Forelimb muscle (tissue), 1 donor: Measurements from ENCODE around the gene SAG. TPM values are rescaled to one million over a fixed set of nuclear protein-coding genes. Genes with fewer than 3 reads are reported as not detected.
"Not testable (repeated sequence)": the region's sequence is repeated elsewhere in the genome, so short reads cannot be mapped to it uniquely, and the experiment has no call there.

Experiments
- DNase-seq: peaks from one replicate; pipeline ENCODE4 v3.0.0-alpha.2; 2013; ENCODE audit warnings: low read depth
- polyA plus RNA-seq: library from polyadenylated mRNA; unstranded; fragments of 120-200 nt; gene quantifications from one replicate; pipeline ENCODE4 v1.2.1, GENCODE V29; 2013; ENCODE audit not compliant: insufficient read length

SAG gene
- polyA plus RNA-seq, 1 donor: 0.10 TPM

DNA sequence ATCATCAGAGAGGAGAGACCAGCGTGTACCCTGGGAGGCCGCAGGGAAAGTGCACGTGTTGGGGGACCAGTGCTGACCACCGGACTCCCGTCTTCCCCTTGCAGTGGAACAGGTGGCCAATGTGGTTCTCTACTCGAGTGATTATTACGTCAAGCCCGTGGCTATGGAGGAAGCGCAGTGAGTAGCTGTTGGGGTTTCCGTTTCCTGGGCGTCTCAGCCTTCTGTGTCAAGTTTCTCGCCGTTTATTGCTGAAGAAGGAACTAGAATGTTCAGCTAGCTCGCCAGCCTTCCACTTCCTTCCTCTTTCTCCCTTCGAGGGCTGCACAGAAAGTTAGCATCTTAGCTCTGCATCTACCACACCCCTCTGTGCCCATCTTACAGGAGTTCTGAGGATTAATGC is 23.9 kb downstream of the SAG start:
- peak; percentile 49 for DNase-seq

GRCh38 chr2:233332125-233332524 is 24.5 kb downstream of the SAG start:
- no peak for DNase-seq

DNA sequence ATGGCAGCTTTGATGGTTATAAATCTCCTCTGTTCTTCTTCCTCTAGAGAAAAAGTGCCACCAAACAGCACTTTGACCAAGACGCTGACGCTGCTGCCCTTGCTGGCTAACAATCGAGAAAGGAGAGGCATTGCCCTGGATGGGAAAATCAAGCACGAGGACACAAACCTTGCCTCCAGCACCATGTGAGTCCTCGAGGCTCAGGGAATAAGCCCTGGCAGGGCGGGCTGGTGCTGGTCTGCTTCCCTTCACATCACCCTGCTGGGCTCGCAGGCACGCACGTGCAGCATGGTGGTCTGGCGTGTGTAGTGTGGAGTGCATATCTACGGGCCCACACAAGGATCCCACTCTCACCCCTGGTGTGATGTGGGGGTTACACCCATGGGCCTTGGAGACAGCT is 27.3 kb downstream of the SAG start:
- DNase-seq: no peak

- DNase-seq: not testable (repeated sequence)
These were observed 28.5 kb downstream of the SAG start for GRCh38 chr2:233336091-233336490.

DNA sequence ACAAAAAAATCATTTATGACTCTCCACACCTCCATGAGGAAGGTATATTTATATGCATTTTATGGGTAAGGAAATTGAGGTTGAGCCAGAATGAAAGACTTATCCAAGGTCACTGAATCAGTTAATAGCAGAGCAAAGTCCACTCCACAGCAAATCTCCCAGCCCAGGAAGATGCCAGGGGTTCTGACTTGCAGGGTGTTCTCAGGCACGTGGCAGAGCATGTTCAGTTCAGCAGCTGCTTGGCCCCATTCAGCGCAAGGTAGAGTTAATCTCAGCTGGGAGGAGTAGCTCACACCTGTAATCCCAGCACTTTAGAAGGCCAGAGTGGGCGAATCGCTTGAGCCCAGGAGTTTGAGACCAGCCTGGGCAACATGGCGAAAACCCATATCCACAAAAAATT is 28.9 kb downstream of the SAG start:
- DNase-seq: no peak

DNA sequence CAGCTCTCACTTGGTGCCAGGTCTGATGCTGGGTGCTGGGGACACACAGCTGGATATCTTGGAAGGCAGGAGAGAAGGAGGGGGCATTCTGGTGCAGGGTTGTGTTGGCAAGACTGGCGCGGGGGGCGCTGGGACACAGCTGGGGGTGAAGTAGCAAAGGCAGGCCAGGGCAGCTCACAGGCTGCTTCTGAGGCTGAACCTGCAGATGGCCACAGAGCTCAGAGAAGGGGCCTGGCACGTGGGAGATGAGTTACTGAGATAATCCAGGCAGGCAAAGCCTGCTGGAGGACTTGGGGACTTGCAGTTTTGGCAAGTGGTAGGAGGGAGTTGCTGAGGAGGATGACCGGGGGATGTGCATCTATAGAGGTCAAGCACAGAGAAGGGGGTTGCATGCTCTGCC is 30.4 kb downstream of the SAG start:
- DNase-seq: no peak

GRCh38 chr2:233338812-233339368 is 31.3 kb downstream of the SAG start:
- no peak for DNase-seq

DNA sequence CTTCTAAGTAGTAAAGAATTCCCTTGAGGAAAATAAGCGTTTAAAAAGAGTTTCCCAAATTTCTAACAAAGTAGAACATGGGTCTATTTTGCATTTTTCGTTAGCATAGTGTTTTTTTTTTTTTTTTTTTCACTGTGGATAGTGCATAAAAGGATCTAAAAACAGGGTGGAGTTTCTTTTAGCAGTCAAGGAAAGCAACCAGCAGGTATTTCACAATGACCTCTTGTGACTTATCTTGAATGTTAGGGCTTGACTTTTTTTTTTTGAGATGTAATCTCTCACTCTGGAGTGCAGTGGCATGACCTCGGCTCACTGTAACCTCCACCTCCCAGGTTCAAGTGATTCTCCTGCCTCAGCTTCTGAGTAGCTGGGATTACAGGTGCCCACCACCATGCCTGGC is 31.8 kb downstream of the SAG start:
- no peak for DNase-seq

DNA sequence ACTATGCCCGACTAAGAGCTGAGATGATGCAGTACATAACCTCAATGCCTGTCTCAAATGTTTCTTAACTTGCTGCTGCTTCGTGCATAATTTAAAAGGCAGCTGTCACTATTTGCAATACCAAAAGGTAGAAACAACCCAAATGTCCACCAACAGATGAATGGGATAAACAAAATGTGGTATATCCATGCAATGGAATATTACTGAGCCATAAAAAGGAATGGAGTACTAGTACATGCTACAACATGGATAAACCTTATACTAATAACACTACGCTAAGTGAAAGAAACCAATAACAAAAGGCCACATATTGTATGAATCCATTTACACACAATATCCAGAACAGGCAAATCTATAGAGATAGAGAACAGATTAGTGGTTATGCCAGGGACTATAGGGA is 33.7 kb downstream of the SAG start:
- DNase-seq: no peak

- no peak for DNase-seq
These were observed 34.7 kb downstream of the SAG start for GRCh38 chr2:233342301-233342700.

GRCh38 chr2:233343171-233343705 is 35.6 kb downstream of the SAG start:
- DNase-seq: no peak

GRCh38 chr2:233346376-233346775 is 38.8 kb downstream of the SAG start:
- DNase-seq: no peak

DNA sequence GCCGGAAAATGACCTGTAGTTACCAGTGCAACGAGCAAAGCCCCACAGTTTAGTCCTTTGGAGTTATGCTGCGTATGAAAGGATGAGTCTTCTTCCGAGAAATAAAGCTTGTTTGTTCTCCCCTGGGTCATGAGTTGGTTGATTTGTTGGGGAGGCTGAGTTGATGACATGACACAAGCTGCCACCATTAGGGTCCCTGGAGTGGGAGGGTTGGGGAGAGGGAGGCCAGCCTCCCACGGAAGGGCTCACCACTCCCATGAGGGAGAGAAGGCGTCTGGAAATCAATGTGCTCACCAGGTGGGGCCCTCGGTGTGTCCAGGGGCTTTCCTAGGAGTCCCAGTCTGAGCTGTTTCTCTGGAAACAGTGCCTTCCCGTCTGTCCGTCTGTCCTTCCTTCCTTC is 39.3 kb downstream of the SAG start:
- no peak for DNase-seq

GRCh38 chr2:233349005-233349998 is 41.7 kb downstream of the SAG start:
- DNase-seq: no peak

DNA sequence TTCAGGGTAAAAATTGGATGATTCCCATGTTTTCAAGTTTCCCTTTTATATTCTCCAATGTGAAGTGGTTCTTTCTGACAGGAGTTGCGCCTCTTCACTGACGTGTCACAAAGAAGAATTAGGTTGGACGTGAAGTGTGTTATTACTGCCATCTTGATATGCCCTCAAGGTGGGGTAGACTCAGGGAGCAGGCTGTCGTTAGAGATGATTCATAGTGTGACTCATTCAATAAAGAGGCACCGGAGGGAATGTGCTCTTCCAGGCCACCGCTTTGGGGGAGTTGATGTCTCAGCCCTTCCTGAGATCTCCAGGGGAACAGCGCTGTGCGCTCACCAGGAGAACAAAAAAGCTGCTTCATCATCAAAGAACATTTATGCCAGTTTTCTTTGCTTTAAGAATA is 43.1 kb downstream of the SAG start:
- DNase-seq: no peak

- no peak for DNase-seq
These were observed 43.8 kb downstream of the SAG start for GRCh38 chr2:233351423-233351822.

DNA sequence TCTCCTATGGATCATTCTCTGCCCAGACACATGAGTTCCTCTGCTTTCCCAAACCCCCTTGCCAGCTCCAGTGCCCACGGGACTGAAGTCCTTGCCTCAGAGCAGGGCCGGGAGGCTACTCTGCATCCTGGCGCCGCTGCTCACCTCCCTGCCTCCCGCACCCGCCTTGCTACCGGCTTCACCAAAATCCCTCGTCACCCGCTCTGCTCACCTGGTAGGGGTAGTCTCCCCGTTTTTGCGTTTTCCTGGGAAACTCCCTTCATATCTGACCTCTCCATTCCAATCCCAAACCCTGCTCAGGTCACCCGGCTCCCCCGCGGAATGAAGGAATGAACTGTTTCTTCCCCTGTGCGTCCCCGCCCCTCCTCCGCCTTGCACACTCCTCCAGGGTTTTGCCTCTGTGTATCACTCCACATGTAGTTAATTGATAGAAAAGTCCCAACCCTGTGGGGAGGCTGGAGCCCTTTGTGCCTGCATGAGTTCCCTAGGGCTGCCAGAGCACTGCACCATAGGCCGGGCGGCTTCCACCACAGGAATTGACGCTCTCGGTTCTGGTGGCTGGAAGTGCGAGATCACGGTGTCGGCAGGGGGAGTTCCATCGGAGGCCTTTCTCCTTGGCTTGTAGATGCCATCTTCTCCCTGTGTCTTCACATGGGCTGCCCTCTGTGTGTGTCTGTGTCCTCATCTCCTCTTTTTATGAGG is 44.7 kb downstream of the SAG start:
- DNase-seq: no peak

- DNase-seq: no peak
These were observed 45.6 kb downstream of the SAG start for GRCh38 chr2:233353101-233353768.

- no peak for DNase-seq
These were observed 46.3 kb downstream of the SAG start, which contains the start of gene DGKD for GRCh38 chr2:233353769-233354499. Gene DGKD (plus strand): TSS chr2:233354494. CDS start chr2:233354519, 25 bp downstream.

DNA sequence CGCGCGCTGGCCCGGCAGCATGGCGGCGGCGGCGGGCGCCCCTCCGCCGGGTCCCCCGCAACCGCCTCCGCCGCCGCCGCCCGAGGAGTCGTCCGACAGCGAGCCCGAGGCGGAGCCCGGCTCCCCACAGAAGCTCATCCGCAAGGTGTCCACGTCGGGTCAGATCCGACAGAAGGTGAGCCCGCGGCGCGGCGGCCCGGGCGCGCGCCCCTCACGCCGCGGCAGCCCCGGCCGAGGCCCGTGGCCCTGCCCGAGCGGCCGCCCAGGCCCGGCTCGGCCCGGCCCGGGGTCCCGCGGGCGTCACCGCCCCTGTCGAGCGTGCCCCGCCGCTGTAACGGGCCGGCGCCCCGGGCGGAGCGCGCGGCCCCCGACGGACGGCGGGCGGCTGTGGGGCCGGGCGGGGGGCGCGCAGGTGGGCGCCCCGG is 46.9 kb downstream of the SAG start:
- no peak for DNase-seq
